Right hindlimb (tissue), 1 donor: Measurements from ENCODE around the gene ZDHHC4.

ENCODE experiments used
- DNase-seq: peaks from one replicate; pipeline ENCODE4 v3.0.0-alpha.2; 2018

Gene ZDHHC4

GRCh38 chr7:6637544-6638229 lies 60.4 kb downstream of the ZDHHC4 start:
- DNase-seq = no peak
